ENCODE data around the gene ZNF219.

ZNF219 gene

DNA sequence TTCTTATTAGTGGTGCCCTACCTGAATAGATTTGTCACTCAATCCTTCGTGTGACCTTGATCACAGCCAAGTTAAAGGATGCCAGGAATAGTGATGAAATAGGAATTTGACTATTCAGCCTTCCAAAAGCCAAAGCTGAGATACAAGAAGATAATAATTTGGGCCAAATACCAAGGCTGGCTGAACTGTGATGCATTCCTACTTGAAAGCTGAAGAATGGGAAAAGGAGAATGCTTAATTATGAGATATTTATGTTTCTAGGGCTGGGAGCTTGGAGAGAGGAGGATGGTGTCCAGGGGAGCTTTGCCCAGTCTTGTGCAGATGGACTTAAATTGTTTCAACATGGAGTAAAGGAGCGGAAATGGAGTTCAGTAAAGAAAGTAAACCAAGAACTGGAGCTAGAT, 51.1 kb downstream of the ZNF219 start:
- Histone ChIP-seq H3K4me2 (ENCODE audit: low read length) (no peak overlapping the region), H3K9ac (ENCODE audit: low read length) (no peak overlapping the region), H3K4ac (ENCODE audit: low read depth, low read length) (no peak overlapping the region), H4K91ac (ENCODE audit: low read depth, low read length) (no peak overlapping the region), H3K4me3 (ENCODE audit: low read depth, low read length) (no peak overlapping the region), H4K8ac (ENCODE audit: low read depth, low read length) (no peak overlapping the region), H3K4me1 (ENCODE audit: control insufficient read depth in 1 of 2, insufficient read depth in 2 of 2, low read length in 2 of 2) (peaks cover 9 to 18% of the 10 kb centered on the region in 2 experiments), H3K27ac (ENCODE audit: low read depth, low read length) (no peak overlapping the region), H4K12ac (ENCODE audit: low read depth, low read length) (no peak overlapping the region), H2AK5ac (ENCODE audit: low read length) (no peak overlapping the region), H3K79me2 (ENCODE audit: control insufficient read depth, insufficient read depth, low read length, poor library complexity) (no peaks in the 10 kb centered on the region), H3K79me1 (ENCODE audit: low read length) (peaks cover 4% of the 10 kb centered on the region), H2AFZ (ENCODE audit: insufficient read depth, low read length, poor library complexity) (no peak overlapping the region), H2BK12ac (ENCODE audit: low read length) (no peak overlapping the region), H3K23ac (ENCODE audit: low read length) (no peak overlapping the region), H2BK5ac (ENCODE audit: low read depth, low read length, poor library complexity) (no peak overlapping the region), H3K18ac (ENCODE audit: low read length) (no peak overlapping the region), H3K9me3 (ENCODE audit: insufficient read depth, low read depth, low read length) (no peaks in the 10 kb centered on the region), H2BK120ac (ENCODE audit: insufficient read depth, low read length, poor library complexity) (no peak overlapping the region), H3K14ac (ENCODE audit: low read length) (no peak overlapping the region), H3K27me3 (ENCODE audit: insufficient read depth, low read length) (no peaks in the 10 kb centered on the region), H3K36me3 (ENCODE audit: control insufficient read depth in 1 of 2, insufficient read depth in 2 of 2, low read length in 2 of 2) (no peaks in the 10 kb centered on the region)
- peak in 1 of 2 donors; percentile 38 for DNase-seq
- no CpG with 5 or more reads among the region's 2 CpGs for WGBS (ENCODE audit: extremely low coverage, insufficient coverage, insufficient read length)

DNA sequence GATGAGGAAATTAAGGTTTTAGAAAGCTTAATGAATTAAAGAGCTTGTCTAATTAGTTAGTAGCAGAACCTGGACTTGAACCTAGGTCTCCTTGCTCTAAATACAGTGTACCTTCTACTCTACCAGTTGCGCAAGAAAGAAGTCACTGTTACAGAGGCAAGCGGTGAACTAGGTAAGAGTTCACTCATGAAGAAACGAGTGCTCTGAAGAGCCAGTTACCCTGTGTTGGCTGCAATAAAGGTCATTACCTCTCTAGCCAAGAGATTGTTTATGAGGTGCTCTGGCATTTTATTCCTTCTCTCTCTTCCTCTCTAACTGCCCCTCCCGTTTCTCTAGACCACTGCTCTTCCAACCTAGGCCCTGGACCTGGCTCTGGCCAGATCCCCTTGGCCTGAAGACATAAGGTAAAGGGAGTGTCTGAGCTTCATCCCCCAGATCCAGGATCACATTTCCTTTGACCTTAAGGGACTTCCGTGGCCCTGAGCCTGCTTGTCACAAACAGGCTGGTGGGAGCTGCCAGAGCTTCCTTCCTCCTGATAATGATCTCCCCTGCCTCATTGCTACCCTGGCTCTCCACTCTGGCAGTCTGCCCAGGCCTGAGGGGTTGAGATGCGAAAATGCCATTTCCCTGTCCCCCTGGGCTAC, 54.4 kb downstream of the ZNF219 start:
- H3K18ac ChIP-seq (ENCODE audit: low read length): no peak overlapping the region

DNA sequence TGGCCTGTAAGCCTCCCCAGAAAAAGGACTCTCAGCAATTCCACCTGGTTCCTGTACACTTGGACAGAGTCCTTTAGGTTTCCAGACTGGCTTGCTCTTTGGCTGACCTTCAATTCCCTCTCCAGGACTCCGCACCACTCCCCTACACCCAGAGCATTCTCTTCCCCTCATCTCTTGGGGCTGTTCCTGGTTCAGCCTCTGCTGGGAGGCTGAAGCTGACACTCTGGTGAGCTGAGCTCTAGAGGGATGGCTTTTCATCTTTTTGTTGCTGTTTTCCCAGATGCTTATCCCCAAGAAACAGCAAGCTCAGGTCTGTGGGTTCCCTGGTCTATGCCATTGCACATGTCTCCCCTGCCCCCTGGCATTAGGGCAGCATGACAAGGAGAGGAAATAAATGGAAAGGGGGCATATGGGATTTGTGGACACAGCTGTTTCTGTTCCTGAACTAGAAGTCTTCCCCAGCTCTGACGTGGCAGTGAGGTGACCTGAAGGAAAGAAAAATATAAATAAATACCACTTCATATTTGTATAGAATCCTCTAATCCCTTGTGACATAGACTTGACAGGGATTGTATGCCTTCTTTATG, 55.0 kb downstream of the ZNF219 start:
- no peak overlapping the region for H3K23ac ChIP-seq (ENCODE audit: low read length)
- no peak overlapping the region for H2BK5ac ChIP-seq (ENCODE audit: low read depth, low read length, poor library complexity)
- DNase-seq: no peak
- no peak overlapping the region for H3K27ac ChIP-seq (ENCODE audit: low read depth, low read length)
- peaks cover 4% of the 10 kb centered on the region for H3K79me1 ChIP-seq (ENCODE audit: low read length)
- H4K91ac ChIP-seq (ENCODE audit: low read depth, low read length): no peak overlapping the region
- no peak overlapping the region for H2AFZ ChIP-seq (ENCODE audit: insufficient read depth, low read length, poor library complexity)
- H2AK5ac ChIP-seq (ENCODE audit: low read length): peak overlapping the region; percentile 65
- H3K4me1 ChIP-seq (ENCODE audit: control insufficient read depth in 1 of 2, insufficient read depth in 2 of 2, low read length in 2 of 2): peaks cover 18 to 26% of the 10 kb centered on the region in 2 experiments
- no peak overlapping the region for H3K9ac ChIP-seq (ENCODE audit: low read length)
- no peaks in the 10 kb centered on the region for H3K36me3 ChIP-seq (ENCODE audit: control insufficient read depth in 1 of 2, insufficient read depth in 2 of 2, low read length in 2 of 2)
- no peaks in the 10 kb centered on the region for H3K9me3 ChIP-seq (ENCODE audit: insufficient read depth, low read depth, low read length)
- no peaks in the 10 kb centered on the region for H3K79me2 ChIP-seq (ENCODE audit: control insufficient read depth, insufficient read depth, low read length, poor library complexity)
- no peak overlapping the region for H3K18ac ChIP-seq (ENCODE audit: low read length)
- H4K12ac ChIP-seq (ENCODE audit: low read depth, low read length): no peak overlapping the region
- H4K8ac ChIP-seq (ENCODE audit: low read depth, low read length): no peak overlapping the region
- H2BK12ac ChIP-seq (ENCODE audit: low read length): no peak overlapping the region
- H3K4ac ChIP-seq (ENCODE audit: low read depth, low read length): no peak overlapping the region
- no peak overlapping the region for H3K4me2 ChIP-seq (ENCODE audit: low read length)
- no peaks in the 10 kb centered on the region for H3K27me3 ChIP-seq (ENCODE audit: insufficient read depth, low read length)
- H2BK120ac ChIP-seq (ENCODE audit: insufficient read depth, low read length, poor library complexity): no peak overlapping the region
- WGBS (ENCODE audit: extremely low coverage, insufficient coverage, insufficient read length): no CpG with 5 or more reads among the region's 2 CpGs
- no peak overlapping the region for H3K14ac ChIP-seq (ENCODE audit: low read length)
- no peak overlapping the region for H3K4me3 ChIP-seq (ENCODE audit: low read depth, low read length)

More for the DNA sequence above, 54.4 kb downstream of the ZNF219 start:
- Histone ChIP-seq H2AFZ (ENCODE audit: insufficient read depth, low read length, poor library complexity) (no peak overlapping the region), H3K79me1 (ENCODE audit: low read length) (peaks cover 4% of the 10 kb centered on the region), H3K14ac (ENCODE audit: low read length) (no peak overlapping the region), H3K27ac (ENCODE audit: low read depth, low read length) (no peak overlapping the region), H3K4me3 (ENCODE audit: low read depth, low read length) (no peak overlapping the region), H2BK5ac (ENCODE audit: low read depth, low read length, poor library complexity) (no peak overlapping the region), H4K91ac (ENCODE audit: low read depth, low read length) (no peak overlapping the region), H3K23ac (ENCODE audit: low read length) (no peak overlapping the region), H3K4me2 (ENCODE audit: low read length) (no peak overlapping the region), H3K9me3 (ENCODE audit: insufficient read depth, low read depth, low read length) (no peaks in the 10 kb centered on the region), H3K4ac (ENCODE audit: low read depth, low read length) (no peak overlapping the region), H4K8ac (ENCODE audit: low read depth, low read length) (no peak overlapping the region), H2BK120ac (ENCODE audit: insufficient read depth, low read length, poor library complexity) (no peak overlapping the region), H2BK12ac (ENCODE audit: low read length) (no peak overlapping the region), H4K12ac (ENCODE audit: low read depth, low read length) (no peak overlapping the region), H2AK5ac (ENCODE audit: low read length) (no peak overlapping the region), H3K79me2 (ENCODE audit: control insufficient read depth, insufficient read depth, low read length, poor library complexity) (no peaks in the 10 kb centered on the region), H3K4me1 (ENCODE audit: control insufficient read depth in 1 of 2, insufficient read depth in 2 of 2, low read length in 2 of 2) (peaks cover 16 to 26% of the 10 kb centered on the region in 2 experiments), H3K27me3 (ENCODE audit: insufficient read depth, low read length) (no peaks in the 10 kb centered on the region), H3K36me3 (ENCODE audit: control insufficient read depth in 1 of 2, insufficient read depth in 2 of 2, low read length in 2 of 2) (no peaks in the 10 kb centered on the region), H3K9ac (ENCODE audit: low read length) (no peak overlapping the region)
- no CpG with 5 or more reads among the region's 6 CpGs for WGBS (ENCODE audit: extremely low coverage, insufficient coverage, insufficient read length)
- DNase-seq: peak; percentile 21 to 59

DNA sequence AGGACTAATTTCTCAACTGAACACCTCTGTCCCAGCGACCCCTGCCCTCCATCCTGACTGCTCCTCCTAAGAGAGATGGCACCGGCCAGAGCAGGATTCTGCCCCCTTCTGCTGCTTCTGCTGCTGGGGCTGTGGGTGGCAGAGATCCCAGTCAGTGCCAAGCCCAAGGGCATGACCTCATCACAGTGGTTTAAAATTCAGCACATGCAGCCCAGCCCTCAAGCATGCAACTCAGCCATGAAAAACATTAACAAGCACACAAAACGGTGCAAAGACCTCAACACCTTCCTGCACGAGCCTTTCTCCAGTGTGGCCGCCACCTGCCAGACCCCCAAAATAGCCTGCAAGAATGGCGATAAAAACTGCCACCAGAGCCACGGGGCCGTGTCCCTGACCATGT, 55.5 kb downstream of the ZNF219 start:
- H2BK12ac ChIP-seq (ENCODE audit: low read length): no peak overlapping the region
- no peak overlapping the region for H3K14ac ChIP-seq (ENCODE audit: low read length)
- WGBS (ENCODE audit: extremely low coverage, insufficient coverage, insufficient read length): no CpG with 5 or more reads among the region's 8 CpGs
- H4K91ac ChIP-seq (ENCODE audit: low read depth, low read length): no peak overlapping the region
- no peaks in the 10 kb centered on the region for H3K9me3 ChIP-seq (ENCODE audit: insufficient read depth, low read depth, low read length)
- peaks cover 4% of the 10 kb centered on the region for H3K79me1 ChIP-seq (ENCODE audit: low read length)
- H3K27me3 ChIP-seq (ENCODE audit: insufficient read depth, low read length): no peaks in the 10 kb centered on the region
- H3K79me2 ChIP-seq (ENCODE audit: control insufficient read depth, insufficient read depth, low read length, poor library complexity): no peaks in the 10 kb centered on the region
- no peak overlapping the region for H3K23ac ChIP-seq (ENCODE audit: low read length)
- no peak overlapping the region for H4K8ac ChIP-seq (ENCODE audit: low read depth, low read length)
- H3K4me3 ChIP-seq (ENCODE audit: low read depth, low read length): no peak overlapping the region
- no peak overlapping the region for H3K4me2 ChIP-seq (ENCODE audit: low read length)
- no peak overlapping the region for H3K27ac ChIP-seq (ENCODE audit: low read depth, low read length)
- no peak overlapping the region for H2AFZ ChIP-seq (ENCODE audit: insufficient read depth, low read length, poor library complexity)
- H2AK5ac ChIP-seq (ENCODE audit: low read length): no peak overlapping the region
- H4K12ac ChIP-seq (ENCODE audit: low read depth, low read length): no peak overlapping the region
- H3K18ac ChIP-seq (ENCODE audit: low read length): no peak overlapping the region
- H2BK5ac ChIP-seq (ENCODE audit: low read depth, low read length, poor library complexity): no peak overlapping the region
- no peak overlapping the region for H3K9ac ChIP-seq (ENCODE audit: low read length)
- no peak overlapping the region for H2BK120ac ChIP-seq (ENCODE audit: insufficient read depth, low read length, poor library complexity)
- H3K4ac ChIP-seq (ENCODE audit: low read depth, low read length): no peak overlapping the region
- no peaks in the 10 kb centered on the region for H3K36me3 ChIP-seq (ENCODE audit: control insufficient read depth in 1 of 2, insufficient read depth in 2 of 2, low read length in 2 of 2)
- H3K4me1 ChIP-seq (ENCODE audit: control insufficient read depth in 1 of 2, insufficient read depth in 2 of 2, low read length in 2 of 2): peaks cover 18 to 26% of the 10 kb centered on the region in 2 experiments
- no peak for DNase-seq

Measured in trophoblast cell (in vitro differentiated cells and primary cell).